Ishikawa (cell line): Measurements from ENCODE around the gene PTPRN2.

Experiments used
- CEBPB ChIP-seq: IDR thresholded peaks from 2 replicates; pipeline ENCODE4 v1.6.1; 2012
- CREB1 ChIP-seq: IDR thresholded peaks from 2 replicates; pipeline ENCODE4 v1.6.1; 2012; ENCODE audit warnings: low read depth
- EP300 ChIP-seq: IDR thresholded peaks from 2 replicates; pipeline ENCODE4 v1.6.1; 2012; ENCODE audit warnings: borderline replicate concordance
- FOXM1 ChIP-seq: IDR thresholded peaks from 2 replicates; pipeline ENCODE4 v1.6.1; 2012; ENCODE audit warnings: low read depth, borderline replicate concordance
- MAX ChIP-seq: IDR thresholded peaks from 2 replicates; pipeline ENCODE4 v1.6.1; 2012
- NFIC ChIP-seq: IDR thresholded peaks from 2 replicates; pipeline ENCODE4 v1.6.1; 2012
- RAD21 ChIP-seq: IDR thresholded peaks from 2 replicates; pipeline ENCODE4 v1.6.1; 2012; ENCODE audit warnings: low read depth
- REST ChIP-seq: IDR thresholded peaks from 2 replicates; pipeline ENCODE4 v1.6.1; 2012; ENCODE audit warnings: low read depth, mild to moderate bottlenecking
- TAF1 ChIP-seq: IDR thresholded peaks from 2 replicates; pipeline ENCODE4 v1.6.1; 2012; ENCODE audit warnings: low read depth, mild to moderate bottlenecking
- USF1 ChIP-seq: IDR thresholded peaks from 2 replicates; pipeline ENCODE4 v1.6.1; 2012
- YY1 ChIP-seq: IDR thresholded peaks from 2 replicates; pipeline ENCODE4 v1.6.1; 2012; ENCODE audit warnings: low read depth

GRCh38 chr7:157537056-157537455 lies 1050.6 kb downstream of the PTPRN2 start:
- TF ChIP-seq RAD21 (no peak), MAX (no peak), CEBPB (no peak), FOXM1 (no peak), REST (no peak), EP300 (no peak), CREB1 (no peak), NFIC (no peak), TAF1 (no peak), YY1 (no peak), USF1 (no peak)
